GM04504 (cell line): Measurements from ENCODE around the gene SPATA22.
"Not testable (repeated sequence)": the region's sequence is repeated elsewhere in the genome, so short reads cannot be mapped to it uniquely, and the experiment has no call there.

Experiments
- DNase-seq: peaks from one replicate; pipeline ENCODE4 v3.0.0-alpha.2; 2012; ENCODE audit warnings: low read depth

Gene SPATA22, protein sequence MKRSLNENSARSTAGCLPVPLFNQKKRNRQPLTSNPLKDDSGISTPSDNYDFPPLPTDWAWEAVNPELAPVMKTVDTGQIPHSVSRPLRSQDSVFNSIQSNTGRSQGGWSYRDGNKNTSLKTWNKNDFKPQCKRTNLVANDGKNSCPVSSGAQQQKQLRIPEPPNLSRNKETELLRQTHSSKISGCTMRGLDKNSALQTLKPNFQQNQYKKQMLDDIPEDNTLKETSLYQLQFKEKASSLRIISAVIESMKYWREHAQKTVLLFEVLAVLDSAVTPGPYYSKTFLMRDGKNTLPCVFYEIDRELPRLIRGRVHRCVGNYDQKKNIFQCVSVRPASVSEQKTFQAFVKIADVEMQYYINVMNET

DNA sequence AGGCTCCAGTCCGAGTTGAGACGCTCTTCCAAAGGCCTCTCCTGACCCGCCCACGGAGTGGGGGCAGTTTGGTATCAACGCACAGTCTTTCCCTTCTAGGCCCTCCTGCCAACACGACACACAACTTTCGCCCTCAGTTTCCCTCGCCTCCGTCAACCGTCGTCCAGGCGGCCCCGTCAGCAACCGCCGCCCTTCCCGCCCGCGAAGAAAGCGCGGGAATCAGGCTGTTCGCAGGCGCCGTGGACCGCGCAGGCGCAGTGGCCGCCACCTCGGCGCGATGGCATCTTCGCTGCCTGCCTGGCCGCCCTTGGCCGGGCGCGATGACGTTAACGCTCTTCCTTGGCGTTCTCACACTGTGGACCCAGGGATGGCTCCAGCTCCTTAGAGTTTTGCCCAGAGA, at the start of gene SPATA22:
Gene SPATA22, minus strand, starts transcription at position 221 of the 400 bp plus-strand sequence. CDS start 2,494 bp downstream, outside the sequence.
- no peak for DNase-seq

DNA sequence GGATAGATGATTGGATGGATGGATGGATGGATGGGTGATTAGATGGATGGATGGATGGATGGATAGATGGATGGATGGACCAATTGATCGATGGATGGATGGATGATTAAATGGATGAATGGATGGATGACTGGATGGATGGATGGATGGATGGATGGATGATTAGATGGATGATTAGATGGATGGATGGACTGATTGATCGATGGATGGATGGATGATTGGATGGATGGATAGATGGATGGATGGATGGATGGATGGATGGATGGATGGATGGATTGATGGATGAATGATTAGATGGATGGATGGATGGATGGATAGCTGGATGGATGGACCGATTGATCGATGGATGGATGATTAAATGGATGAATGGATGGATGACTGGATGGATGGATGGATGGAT, 47.9 kb upstream of the SPATA22 start:
- DNase-seq = not testable (repeated sequence)

DNA sequence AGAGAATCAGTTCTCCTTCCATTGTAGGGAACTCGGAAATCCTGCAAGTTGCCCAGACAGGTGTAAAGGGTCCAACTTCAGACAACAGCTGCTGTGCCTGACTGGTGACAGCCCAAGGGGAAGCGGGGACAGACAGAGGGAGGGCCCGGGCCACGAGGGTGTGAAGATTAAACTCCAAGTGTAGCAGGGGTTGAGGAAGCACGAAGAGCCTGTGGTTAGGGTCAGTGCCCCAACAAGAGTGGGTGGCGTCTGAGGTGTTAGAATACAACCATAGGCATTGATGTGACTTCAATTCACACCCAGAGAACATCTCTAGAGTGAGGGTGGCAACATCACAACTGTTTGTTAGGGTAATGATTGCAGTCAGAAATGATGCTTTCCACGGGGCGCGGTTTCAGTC, 43.3 kb upstream of the SPATA22 start:
- DNase-seq = no peak

DNA sequence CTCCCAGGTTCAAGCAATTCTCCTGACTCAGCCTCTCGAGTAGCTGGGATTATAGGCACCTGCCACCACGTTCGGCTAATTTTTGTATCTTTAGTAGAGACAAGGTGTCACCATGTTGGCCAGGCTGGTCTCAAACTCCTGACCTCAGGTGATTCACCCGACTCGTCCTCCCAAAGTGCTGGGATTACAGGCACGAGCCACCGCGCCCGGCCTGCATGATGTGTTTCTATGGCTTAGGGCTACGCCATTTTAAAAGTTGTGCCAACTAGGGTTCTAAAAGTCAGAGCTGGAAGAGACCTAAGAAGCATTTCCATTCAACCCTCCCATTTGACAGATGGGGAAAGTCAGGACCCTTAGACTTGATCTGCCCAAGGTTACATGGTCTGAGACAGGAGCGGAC, 42.5 kb upstream of the SPATA22 start:
- DNase-seq = not testable (repeated sequence)

DNA sequence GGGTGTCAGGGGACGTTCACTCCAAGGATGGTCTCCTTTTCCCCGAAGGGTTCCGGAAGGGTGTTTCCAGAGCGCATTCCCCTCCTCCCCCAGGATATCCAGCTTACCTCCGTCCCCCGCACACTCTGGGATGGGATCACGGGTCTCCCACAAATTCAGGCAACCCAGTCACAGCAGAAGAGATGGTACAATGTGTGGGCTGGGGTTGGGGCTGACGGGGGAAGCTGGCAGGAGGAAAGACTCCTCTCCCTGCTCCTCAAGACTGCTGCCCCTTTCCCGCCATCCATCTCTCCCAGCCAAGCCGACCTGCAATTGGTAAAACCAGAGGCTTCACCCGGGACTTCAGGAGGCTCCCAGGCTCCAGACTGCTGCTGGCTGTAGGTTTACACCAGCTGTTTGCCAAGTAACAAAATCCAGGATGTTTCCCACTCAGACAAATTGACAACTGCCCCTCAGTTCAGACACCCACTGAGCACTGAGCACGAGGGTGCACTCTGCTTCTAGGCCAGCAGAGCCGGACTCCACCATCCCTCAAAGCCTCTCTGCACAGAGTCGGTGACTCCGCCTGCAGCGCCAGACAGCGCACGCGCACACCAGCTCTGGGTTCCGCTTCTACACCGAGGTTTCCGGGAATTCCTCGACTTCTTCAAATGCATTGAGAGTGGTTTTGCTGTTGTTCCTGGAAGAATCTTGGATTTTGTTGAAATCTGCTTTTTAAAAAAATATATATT, 41.9 kb upstream of the SPATA22 start:
- no peak for DNase-seq

DNA sequence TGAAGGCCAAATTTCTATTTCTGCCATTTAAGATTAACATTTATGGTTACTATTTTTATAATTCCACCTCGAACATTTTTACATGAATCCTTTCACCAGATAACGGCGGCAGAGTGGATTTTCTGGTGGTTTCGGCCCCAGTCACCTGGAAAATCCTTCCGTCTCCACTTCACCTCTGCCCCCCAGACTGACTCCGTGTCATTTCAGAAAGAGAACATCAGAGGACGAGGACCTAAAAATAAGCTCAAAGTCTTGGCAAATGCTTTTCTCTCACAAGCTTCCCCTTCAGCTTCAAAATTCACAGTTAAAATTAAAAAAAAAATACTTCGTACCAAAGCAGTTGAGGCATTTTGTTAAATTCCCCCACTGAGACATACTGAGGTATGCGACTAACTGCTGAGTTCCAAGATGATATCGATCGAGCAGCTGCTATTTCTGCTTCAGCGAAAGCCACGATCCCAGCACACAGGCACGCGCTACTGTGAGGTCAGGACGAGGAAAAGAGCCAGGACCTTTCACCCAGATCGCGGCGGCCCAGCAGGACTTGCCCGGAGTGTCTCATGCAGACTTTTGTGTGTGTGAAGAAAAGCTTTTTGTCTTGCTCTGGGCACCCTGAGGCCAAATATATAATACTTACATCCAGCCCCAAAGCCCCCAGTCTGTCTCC, 41.0 kb upstream of the SPATA22 start:
- peak; percentile 61 for DNase-seq

DNA sequence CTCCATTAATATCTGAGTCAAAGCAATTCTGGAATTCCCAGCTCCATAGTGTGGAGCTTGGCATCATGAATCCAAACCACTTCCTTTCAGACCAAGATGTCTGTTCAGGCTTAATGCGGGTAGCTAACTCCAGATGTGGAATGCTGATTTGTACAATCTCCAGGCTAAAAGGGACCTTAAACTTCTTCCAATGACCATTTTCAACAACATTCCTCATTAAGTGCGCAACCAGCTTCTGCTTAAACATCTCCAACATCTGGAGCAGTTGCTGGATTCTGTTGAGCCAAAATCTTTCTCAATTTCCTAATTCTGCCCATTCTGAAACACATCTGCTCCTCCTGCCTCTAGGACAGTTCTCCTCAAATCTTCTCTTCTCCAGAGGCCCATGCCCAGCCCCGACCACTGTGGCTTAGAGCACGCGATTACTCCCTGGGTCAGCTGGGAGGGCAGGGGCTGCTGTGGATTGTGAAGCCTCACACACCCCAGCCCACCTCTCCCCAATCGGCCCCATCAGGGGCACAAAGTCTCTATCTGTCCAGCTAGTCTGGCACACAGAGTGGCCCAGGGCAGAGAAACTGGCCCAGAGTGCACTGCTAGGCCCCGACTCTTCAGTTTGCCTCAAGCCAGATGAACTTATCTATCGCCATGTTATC, 40.4 kb upstream of the SPATA22 start:
- peak; percentile 22 for DNase-seq

DNA sequence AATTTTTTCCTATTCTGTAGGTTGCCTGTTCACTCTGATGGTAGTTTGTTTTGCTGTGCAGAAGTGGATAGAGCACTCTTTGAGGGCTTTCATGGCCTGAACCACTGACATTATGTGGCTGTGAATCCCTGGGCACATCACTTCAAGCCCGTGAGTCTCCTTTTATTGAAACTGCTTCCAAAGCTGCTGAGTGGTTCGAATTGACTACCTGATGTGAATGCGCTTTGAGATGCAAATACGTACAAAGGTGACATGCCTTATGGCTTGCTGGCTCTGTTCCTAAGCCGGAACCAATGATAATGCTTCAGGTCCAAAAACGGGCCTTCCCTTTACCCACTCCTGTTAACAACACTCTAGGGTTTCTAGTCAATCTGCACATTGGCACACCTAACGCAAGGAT, 38.5 kb upstream of the SPATA22 start:
- DNase-seq = no peak

DNA sequence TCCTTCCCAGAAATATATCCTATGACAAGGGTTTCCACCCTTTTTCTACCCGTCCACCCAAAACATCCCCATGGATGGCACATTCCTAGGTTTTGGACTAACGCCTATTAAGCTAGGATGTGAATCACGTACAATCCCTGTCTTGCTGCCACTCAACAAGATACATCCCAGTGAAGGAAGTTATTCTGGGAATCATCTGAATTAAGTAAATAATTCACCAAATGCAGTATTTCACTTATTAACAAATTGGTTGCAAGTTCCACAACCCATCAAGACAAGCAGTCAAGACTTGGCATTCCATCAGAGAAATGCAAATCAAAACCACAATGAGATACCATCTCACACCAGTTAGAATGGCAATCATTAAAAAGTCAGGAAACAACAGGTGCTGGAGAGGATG, 36.2 kb upstream of the SPATA22 start:
- DNase-seq = no peak

DNA sequence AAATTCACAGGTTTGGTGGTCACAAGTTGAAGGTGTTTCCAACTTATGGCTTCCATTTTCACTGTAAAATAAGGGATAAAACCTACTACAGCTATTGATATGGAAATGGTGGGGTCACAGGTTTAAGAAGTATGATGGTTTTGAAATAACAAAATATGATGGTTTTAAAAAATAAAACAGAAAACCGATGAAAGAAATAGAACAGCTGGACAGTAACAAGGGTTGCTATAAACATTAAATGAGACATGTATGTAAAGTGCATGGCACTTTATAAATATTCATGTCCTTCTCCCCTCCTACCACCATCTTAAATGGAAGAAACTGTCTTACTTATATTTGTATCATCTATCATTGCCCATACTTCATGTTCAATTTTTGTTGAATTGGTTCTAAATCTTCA, 35.5 kb upstream of the SPATA22 start:
- DNase-seq = no peak

DNA sequence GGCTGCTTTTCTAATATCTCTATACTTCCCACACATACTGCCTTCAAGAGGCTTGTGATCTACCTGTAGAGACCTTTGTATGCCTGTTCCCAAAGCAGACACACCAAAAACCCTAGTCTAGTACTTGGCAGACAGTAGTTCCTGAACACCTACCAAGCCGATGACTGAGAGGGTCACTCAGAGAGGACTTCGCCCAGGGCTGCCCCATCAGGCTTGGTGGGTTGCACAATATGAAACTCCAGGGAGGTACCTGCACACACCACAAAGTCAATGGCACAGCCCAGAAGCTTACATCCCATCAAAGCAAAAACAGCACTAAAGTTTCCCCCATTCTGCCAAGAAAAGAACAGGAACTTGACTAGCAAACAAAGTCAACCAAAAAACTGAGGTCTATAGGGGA, 34.4 kb upstream of the SPATA22 start:
- DNase-seq = no peak

DNA sequence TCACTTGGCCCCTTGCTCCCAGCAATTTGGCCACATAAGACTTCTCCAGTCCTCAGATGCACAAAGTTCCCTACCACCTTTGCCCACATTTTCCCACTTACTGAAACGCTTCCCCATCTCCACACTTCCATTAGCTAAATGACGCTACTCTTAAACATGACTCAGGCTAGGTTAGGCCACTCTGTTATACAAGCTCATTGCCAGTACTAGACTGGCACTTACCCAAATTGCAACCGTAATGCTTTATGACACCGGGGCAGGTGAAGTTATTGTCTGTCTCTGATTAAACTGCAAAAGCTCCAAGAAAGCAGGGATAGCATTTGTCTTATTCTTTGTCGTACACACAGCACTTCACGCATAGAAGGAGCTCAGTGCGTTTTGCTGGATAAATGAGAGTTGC, 33.4 kb upstream of the SPATA22 start:
- DNase-seq = no peak

DNA sequence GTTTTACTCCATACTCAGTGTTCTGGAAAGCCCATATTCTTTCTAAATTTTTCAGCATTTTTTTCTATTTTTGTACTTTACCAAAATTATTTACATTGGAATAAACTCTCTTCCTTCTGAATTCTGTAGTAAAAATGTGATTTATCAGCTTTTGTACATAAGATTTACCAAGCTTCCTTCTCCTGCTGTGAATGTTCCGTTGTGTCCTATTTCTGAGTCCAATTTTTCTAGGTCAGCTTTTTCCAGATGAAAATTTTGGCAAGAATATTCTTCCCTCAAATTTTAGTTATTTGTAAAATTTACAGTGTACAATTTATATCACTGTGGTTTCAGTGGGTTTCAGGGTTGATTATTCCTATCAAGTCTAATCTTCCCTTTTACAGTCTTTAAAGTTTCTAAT, 31.7 kb upstream of the SPATA22 start:
- DNase-seq = no peak

DNA sequence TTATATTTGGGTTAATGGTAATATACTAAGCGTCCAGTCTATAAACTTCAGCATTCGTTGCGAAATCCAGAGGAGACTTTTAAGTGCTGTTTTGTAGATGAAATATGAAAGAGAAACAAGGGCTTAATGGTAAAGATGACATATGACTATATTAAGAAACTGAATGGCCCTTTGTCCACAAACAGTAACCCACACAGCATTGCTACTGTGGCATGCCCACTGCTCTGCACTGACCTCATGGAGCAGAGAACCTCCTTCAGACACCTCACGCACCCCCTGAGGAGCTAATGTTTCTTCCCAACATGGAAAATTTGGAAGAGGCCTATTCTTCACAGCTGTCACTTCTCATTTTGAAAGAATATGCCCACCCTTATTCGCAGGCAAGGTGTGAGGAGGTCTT, 30.8 kb upstream of the SPATA22 start:
- no peak for DNase-seq

DNA sequence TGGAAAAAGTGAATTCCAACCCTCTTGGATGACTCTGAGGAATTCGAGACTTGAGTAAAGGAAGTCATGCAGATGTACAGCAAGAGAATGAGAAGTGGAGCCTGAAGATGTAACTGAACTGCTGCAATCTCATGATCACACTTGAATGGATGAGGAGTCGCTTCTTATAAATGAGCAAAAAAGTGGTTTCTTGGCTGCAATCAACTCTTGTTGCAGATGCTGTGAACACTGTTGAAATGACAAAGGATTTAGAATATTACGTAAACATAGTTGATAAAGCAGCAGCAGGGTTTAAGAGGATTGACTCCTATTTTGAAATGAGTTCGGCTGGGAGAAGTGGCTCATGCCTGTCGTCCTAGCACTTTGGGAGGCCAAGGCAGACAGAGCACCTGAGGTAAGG, 29.7 kb upstream of the SPATA22 start:
- DNase-seq = no peak

DNA sequence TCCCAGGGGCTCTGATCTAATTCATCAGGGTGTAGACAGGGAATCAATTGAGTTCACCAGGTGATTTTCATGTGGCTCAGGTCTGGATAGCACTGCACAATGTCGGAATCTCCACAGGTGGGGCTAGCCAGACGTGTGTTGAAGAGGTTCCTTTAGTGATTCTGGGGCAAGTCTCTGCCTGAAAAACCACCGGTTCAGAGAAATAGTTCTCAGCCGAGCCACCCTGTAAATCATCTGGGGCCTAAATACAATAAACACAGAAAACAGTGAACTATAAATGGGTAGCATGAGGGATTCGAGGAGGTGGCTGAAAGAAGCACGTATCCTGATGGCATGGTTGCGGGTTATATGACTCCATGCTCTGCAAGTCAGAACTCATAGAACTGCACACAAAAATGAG, 25.5 kb upstream of the SPATA22 start:
- DNase-seq = no peak

DNA sequence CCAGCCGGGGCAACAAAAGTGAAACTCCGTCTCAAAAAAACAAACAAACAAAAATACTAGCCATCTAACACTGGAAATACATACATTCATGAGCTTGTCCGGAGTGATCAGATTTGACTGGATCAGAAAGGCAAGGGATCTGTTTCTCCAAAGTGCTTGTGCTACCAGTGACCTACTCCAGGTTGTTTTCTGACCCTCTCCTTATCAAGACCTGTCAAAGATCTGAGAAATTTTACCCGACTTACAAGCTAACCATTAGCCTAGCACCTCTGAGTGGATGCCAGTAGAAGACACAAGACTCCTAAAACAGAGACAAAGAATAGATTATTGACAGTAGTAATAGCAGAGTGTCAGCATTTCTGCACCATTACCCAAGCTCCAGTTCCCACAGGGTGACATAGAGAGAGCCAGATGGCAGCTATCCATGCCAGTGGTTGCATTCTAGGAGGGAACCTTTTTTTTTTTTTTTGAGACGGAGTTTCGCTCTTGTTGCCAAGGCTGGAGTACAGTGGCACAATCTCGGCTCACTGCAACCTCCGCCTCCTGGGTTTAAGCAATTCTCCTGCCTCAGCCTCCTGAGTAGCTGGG, 14.0 kb upstream of the SPATA22 start:
- no peak for DNase-seq

DNA sequence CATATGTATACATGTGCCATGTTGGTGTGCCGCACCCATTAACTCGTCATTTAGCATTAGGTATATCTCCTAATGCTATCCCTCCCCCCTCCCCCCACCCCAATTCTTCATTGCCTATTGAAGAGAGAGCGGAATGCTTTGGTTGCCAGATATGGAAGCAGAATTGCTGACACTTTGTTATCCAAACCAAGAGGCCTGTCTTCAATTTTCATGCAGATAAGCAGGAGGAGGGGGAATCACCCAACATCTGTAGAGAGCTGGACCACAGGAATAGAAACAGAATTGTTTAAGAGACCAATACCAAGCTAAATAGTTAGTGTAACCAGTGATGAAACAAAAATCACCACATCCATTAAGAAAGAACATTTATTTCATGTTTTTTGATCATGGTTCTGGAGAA, 11.2 kb upstream of the SPATA22 start:
- DNase-seq = no peak

DNA sequence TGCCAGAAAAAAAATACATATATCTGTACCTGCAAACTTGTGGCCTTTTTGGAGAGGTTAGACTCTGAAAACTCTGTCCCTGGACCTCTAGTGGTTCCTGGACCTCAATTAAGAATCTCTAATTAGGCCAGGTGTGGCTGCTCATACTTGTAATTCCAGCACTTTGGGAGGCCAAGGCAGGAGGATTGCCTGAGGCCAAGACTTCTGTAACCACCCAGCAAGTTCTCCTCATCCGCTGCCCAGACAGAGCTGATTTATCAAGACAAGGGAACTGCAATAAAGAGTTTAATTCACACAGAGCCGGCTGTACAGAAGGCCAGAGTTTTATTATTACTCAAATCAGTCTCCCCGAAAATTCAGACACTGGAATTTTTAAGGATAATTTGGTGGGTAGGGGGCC, 8.4 kb upstream of the SPATA22 start:
- no peak for DNase-seq

DNA sequence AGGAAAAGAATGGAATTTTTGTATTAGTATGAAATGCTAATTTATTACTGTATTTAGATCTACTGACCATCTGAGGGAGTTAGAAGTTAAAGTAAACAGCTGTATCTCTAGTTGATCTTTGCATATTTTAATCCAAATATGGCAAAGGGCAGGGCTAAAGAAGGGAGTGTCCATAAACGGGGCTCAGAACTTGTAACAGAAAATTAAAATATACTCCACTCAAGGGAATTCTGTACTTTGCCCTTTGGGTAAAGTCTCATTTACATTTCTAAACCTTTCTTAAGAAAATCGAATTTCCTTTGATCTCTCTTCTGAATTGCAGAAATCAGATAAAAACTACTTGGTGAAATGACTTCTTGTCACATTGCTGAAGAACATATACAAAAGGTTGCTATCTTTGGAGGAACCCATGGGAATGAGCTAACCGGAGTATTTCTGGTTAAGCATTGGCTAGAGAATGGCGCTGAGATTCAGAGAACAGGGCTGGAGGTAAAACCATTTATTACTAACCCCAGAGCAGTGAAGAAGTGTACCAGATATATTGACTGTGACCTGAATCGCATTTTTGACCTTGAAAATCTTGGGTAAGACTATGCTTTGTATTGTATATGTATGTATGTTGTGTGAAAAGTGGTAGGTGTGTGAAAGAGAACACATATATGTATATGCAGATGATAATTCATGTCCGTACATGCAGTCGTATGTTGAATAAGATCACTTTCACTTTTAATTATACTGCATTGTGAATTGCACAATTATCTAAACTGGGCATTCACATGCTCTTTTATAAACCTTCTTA, 4.4 kb upstream of the SPATA22 start, which contains the start of gene ASPA:
Gene ASPA, plus strand, starts transcription at position 186 of the 799 bp plus-strand sequence. Its CDS starts 163 bp downstream, at position 349.
- no peak for DNase-seq

DNA sequence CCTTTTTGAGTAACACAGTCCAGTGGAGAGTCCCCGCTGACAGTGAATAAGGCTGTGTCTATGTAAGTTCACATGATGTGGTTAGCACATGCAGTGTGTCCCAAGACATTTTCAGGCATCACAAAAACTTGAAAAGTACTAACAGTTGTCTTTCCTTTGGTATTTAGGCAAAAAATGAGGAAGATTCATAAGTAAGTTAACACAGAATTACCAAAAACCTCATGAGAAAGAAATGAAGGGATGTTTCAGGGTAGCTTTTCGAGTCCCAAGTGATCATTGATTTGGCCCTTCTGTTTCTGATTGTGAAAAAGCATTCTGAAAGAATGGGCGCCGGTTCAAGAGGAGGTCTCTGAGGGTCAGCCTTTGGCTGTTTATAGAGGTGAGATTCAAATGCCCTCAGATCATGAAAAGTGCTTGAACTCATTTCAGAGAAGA, 3.6 kb upstream of the SPATA22 start:
- DNase-seq = no peak
